Mesenteric fat pad (tissue), 1 donor: ENCODE measurements around the gene SNX22. TPM values are rescaled to one million over a fixed set of nuclear protein-coding genes. Genes with fewer than 3 reads are reported as not detected.

Experiments used
- DNase-seq: peaks from one replicate; pipeline ENCODE4 v3.0.0-alpha.2; 2020; ENCODE audit warnings: low spot score
- total RNA-seq: library from RNA; stranded (reverse); fragmentation: NEBNext Ultra II Directional; extraction: Animal tissue kit (Norgen Biotek cat#: 25700); gene quantifications from one replicate; pipeline ENCODE4 v1.2.1, GENCODE V29; 2021
- donor health status: DM: yes; HTN: yes; CAD: no.

The SNX22 gene
- total RNA-seq, 1 donor from 2014 or later, result 0.71 TPM

GRCh38 chr15:64155802-64156651 is 4.5 kb downstream of the SNX22 start:
- DNase-seq, result peak; percentile 67

GRCh38 chr15:64156652-64157331 is 5.3 kb downstream of the SNX22 start:
- peak; percentile 79 for DNase-seq

- DNase-seq, result peak; percentile 69
These were observed 6.1 kb downstream of the SNX22 start for GRCh38 chr15:64157599-64158125.

- DNase-seq, result peak; percentile 76
These were observed 7.0 kb downstream of the SNX22 start for GRCh38 chr15:64158363-64159134.

- DNase-seq, result no peak
These were observed 10.4 kb downstream of the SNX22 start for GRCh38 chr15:64161688-64162477.

- DNase-seq, result no peak
These were observed 10.9 kb downstream of the SNX22 start for GRCh38 chr15:64162478-64162868.

- DNase-seq, result peak; percentile 99
These were observed 11.5 kb downstream of the SNX22 start, which contains the start of gene PPIB for GRCh38 chr15:64162869-64163658. Gene PPIB, minus strand, starts transcription at chr15:64163022. Its CDS starts 36 bp downstream, at chr15:64162986.

GRCh38 chr15:64163659-64164362 is 12.3 kb downstream of the SNX22 start:
- no peak for DNase-seq

- peak; percentile 55 for DNase-seq
These were observed 12.9 kb downstream of the SNX22 start for GRCh38 chr15:64164436-64164835.

GRCh38 chr15:64166102-64166890 is 14.8 kb downstream of the SNX22 start:
- DNase-seq, result no peak

GRCh38 chr15:64180235-64180824 is 28.8 kb downstream of the SNX22 start:
- no peak for DNase-seq

- no peak for DNase-seq
These were observed 31.4 kb downstream of the SNX22 start for GRCh38 chr15:64182859-64183370.

- no peak for DNase-seq
These were observed 33.8 kb downstream of the SNX22 start for GRCh38 chr15:64185146-64185911.

- no peak for DNase-seq
These were observed 36.1 kb downstream of the SNX22 start for GRCh38 chr15:64187396-64188191.

GRCh38 chr15:64191971-64192830 is 40.7 kb downstream of the SNX22 start:
- DNase-seq, result no peak
